ENCODE results near the gene PMFBP1. TPM values are rescaled to one million over a fixed set of nuclear protein-coding genes. Genes with fewer than 3 reads are reported as not detected.

PMFBP1 gene
- total RNA-seq, 5 donors from 2014 or later (not counting 1 experiment from before 2014, with no cell fraction given), result 0.23 to 3.2 (median 1.1) TPM

DNA sequence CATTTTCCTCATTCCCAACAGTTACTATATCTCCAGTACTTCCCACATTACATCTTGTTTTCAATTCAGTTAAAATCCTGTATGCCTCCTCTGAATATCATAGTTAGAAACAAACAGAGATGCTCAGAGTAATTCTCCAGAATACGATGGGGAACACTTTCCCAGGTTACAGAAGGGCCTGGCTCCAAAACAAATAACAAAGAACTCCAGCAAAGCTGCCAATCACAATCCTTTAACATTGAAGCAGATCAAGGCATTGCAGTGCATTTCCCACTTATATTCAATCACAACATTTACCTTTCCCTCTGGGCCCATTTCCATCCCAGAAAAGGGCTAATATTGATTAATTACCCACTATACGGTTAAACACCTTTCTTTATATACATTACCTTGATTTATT lies 29.4 kb upstream of the PMFBP1 start:
- H3K36me3 Mint-ChIP-seq, result no peaks in the 10 kb centered on the region
- no peak for ATAC-seq (replicated peaks in 1 of 4)
- DNase-seq, result no peak
- POLR2A ChIA-PET, result no interaction called here
- Histone ChIP-seq H3K4me1 (ENCODE audit: control insufficient read depth in 1 of 2, extremely low read depth in 1 of 2, insufficient read depth in 2 of 2, low read length in 2 of 2) (peaks cover 0 to 5% of the 10 kb centered on the region in 2 experiments), H3K27ac (ENCODE audit: low read length) (no peak overlapping the region), H3K4me3 (ENCODE audit: control insufficient read depth in 1 of 2, extremely low read depth in 1 of 2, low read length in 1 of 2) (no peak overlapping the region), H3K9me3 (no peaks in the 10 kb centered on the region), H3K27me3 (replicated peaks in 1 of 2; ENCODE audit: control insufficient read depth in 2 of 2, extremely low read depth in 1 of 2, insufficient read depth in 2 of 2, low read length in 1 of 2) (peaks cover 0 to 7% of the 10 kb centered on the region in 2 experiments), H3K36me3 (ENCODE audit: control insufficient read depth in 2 of 2, extremely low read depth in 1 of 2, insufficient read depth in 1 of 2, low read length in 1 of 2) (no peaks in the 10 kb centered on the region)
- WGBS (ENCODE audit: insufficient coverage), result 100% methylated on average over 1 of the region's 2 CpGs
- CTCF ChIA-PET, result interaction anchor here in 1 of 2 donors (0.6 kb wide), 1 partner anchor 62 kb away, joined by 4 read pairs; no protein-coding TSS in a partner anchor
- H3K27me3 Mint-ChIP-seq, result peaks cover 5 to 10% of the 10 kb centered on the region in 2 donors
- H3K4me3 Mint-ChIP-seq, result no peak overlapping the region
- H3K4me1 Mint-ChIP-seq, result peaks cover 4 to 8% (median 6%) of the 10 kb centered on the region in 3 donors
- H3K9me3 Mint-ChIP-seq, result no peaks in the 10 kb centered on the region
- H3K27ac Mint-ChIP-seq, result no peak overlapping the region

- Mint-ChIP-seq H3K27ac (no peak overlapping the region), H3K36me3 (no peaks in the 10 kb centered on the region), H3K9me3 (no peaks in the 10 kb centered on the region), H3K4me3 (no peak overlapping the region), H3K27me3 (peaks cover 5% of the 10 kb centered on the region in 2 donors), H3K4me1 (peaks cover 4 to 8% (median 6%) of the 10 kb centered on the region in 3 donors)
- ChIA-PET POLR2A (no interaction called here), CTCF (interaction anchor here in 1 of 2 donors (0.7 kb wide), 1 partner anchor 1824 kb away, joined by 6 read pairs; no protein-coding TSS in a partner anchor)
- H3K9me3 ChIP-seq, result no peaks in the 10 kb centered on the region
- H3K27ac ChIP-seq (ENCODE audit: low read length), result no peak overlapping the region
- no peaks in the 10 kb centered on the region for H3K36me3 ChIP-seq (ENCODE audit: control insufficient read depth in 2 of 2, extremely low read depth in 1 of 2, insufficient read depth in 1 of 2, low read length in 1 of 2)
- peaks cover 0 to 5% of the 10 kb centered on the region in 2 experiments for H3K4me1 ChIP-seq (ENCODE audit: control insufficient read depth in 1 of 2, extremely low read depth in 1 of 2, insufficient read depth in 2 of 2, low read length in 2 of 2)
- peaks cover 0 to 7% of the 10 kb centered on the region in 2 experiments for H3K27me3 ChIP-seq (replicated peaks in 1 of 2; ENCODE audit: control insufficient read depth in 2 of 2, extremely low read depth in 1 of 2, insufficient read depth in 2 of 2, low read length in 1 of 2)
- no peak overlapping the region for H3K4me3 ChIP-seq (ENCODE audit: control insufficient read depth in 1 of 2, extremely low read depth in 1 of 2, low read length in 1 of 2)
- DNase-seq, result no peak
- 73% methylated on average over 2 of the region's 5 CpGs for WGBS (ENCODE audit: insufficient coverage)
- no peak for ATAC-seq (replicated peaks in 1 of 4)
Observed at GRCh38 chr16:72199761-72200337, 27.9 kb upstream of the PMFBP1 start.

GRCh38 chr16:72198771-72199201 lies 26.8 kb upstream of the PMFBP1 start:
- POLR2A ChIA-PET, result no interaction called here
- H3K36me3 ChIP-seq (ENCODE audit: control insufficient read depth in 2 of 2, extremely low read depth in 1 of 2, insufficient read depth in 1 of 2, low read length in 1 of 2), result no peaks in the 10 kb centered on the region

GRCh38 chr16:72198021-72198711 lies 26.2 kb upstream of the PMFBP1 start:
- POLR2A ChIA-PET, result no interaction called here
- H3K9me3 Mint-ChIP-seq, result no peaks in the 10 kb centered on the region
- H3K27ac Mint-ChIP-seq, result no peak overlapping the region
- no peak overlapping the region for H3K4me3 Mint-ChIP-seq
- 86% methylated on average over 4 of the region's 11 CpGs for whole genome bisulfite sequencing (ENCODE audit: insufficient coverage)
- no peaks in the 10 kb centered on the region for H3K4me1 ChIP-seq (ENCODE audit: control insufficient read depth in 1 of 2, extremely low read depth in 1 of 2, insufficient read depth in 2 of 2, low read length in 2 of 2)
- no peak overlapping the region for H3K27ac ChIP-seq (ENCODE audit: low read length)
- H3K36me3 Mint-ChIP-seq, result no peaks in the 10 kb centered on the region
- ATAC-seq (replicated peaks in 1 of 4) (no peak), DNase-seq (no peak)
- H3K36me3 ChIP-seq (ENCODE audit: control insufficient read depth in 2 of 2, extremely low read depth in 1 of 2, insufficient read depth in 1 of 2, low read length in 1 of 2), result no peaks in the 10 kb centered on the region
- H3K9me3 ChIP-seq, result no peaks in the 10 kb centered on the region
- H3K4me3 ChIP-seq (ENCODE audit: control insufficient read depth in 1 of 2, extremely low read depth in 1 of 2, low read length in 1 of 2), result no peak overlapping the region
- peaks cover 0 to 2% (median 0%) of the 10 kb centered on the region in 3 donors for H3K4me1 Mint-ChIP-seq
- CTCF ChIA-PET, result no interaction called here
- H3K27me3 ChIP-seq (replicated peaks in 1 of 2; ENCODE audit: control insufficient read depth in 2 of 2, extremely low read depth in 1 of 2, insufficient read depth in 2 of 2, low read length in 1 of 2), result peaks cover 0 to 3% of the 10 kb centered on the region in 2 experiments
- H3K27me3 Mint-ChIP-seq, result peaks cover 0 to 5% of the 10 kb centered on the region in 2 donors

More at GRCh38 chr16:72198771-72199201, 26.8 kb upstream of the PMFBP1 start:
- no peaks in the 10 kb centered on the region for H3K36me3 Mint-ChIP-seq
- H3K9me3 Mint-ChIP-seq, result no peaks in the 10 kb centered on the region
- ATAC-seq (replicated peaks in 1 of 4), result no peak
- DNase-seq, result no peak
- H3K4me3 Mint-ChIP-seq, result no peak overlapping the region
- H3K4me1 Mint-ChIP-seq, result peaks cover 2 to 8% (median 4%) of the 10 kb centered on the region in 3 donors
- peaks cover 0 to 3% of the 10 kb centered on the region in 2 experiments for H3K27me3 ChIP-seq (replicated peaks in 1 of 2; ENCODE audit: control insufficient read depth in 2 of 2, extremely low read depth in 1 of 2, insufficient read depth in 2 of 2, low read length in 1 of 2)
- peaks cover 0 to 5% of the 10 kb centered on the region in 2 experiments for H3K4me1 ChIP-seq (ENCODE audit: control insufficient read depth in 1 of 2, extremely low read depth in 1 of 2, insufficient read depth in 2 of 2, low read length in 2 of 2)
- H3K4me3 ChIP-seq (ENCODE audit: control insufficient read depth in 1 of 2, extremely low read depth in 1 of 2, low read length in 1 of 2), result no peak overlapping the region
- H3K27ac Mint-ChIP-seq, result no peak overlapping the region
- CTCF ChIA-PET, result no interaction called here
- WGBS (ENCODE audit: insufficient coverage), result 87% methylated on average over 9 of the region's 10 CpGs
- H3K9me3 ChIP-seq, result no peaks in the 10 kb centered on the region
- peaks cover 5% of the 10 kb centered on the region in 2 donors for H3K27me3 Mint-ChIP-seq
- H3K27ac ChIP-seq (ENCODE audit: low read length), result no peak overlapping the region

DNA sequence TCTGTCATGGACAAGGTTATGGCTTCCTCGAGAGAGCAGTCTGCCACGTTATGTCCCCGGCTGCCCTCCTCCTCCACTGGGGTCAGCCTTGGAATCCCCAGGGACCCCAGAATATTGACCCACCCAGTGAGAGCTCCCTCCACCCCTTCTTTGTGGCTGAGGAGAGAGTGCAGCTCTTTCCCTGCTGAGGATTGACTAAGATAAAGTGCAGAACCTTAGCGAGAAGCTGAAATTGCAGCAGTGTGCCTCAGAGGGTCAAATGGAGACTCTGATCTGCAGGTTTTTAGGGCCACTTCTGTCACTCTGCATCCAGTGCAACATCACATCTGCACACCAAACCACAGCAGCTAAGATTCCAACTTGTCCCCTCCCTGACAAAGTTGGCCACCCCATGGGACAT lies 25.6 kb upstream of the PMFBP1 start:
- H3K9me3 Mint-ChIP-seq, result no peaks in the 10 kb centered on the region
- no peaks in the 10 kb centered on the region for H3K4me1 Mint-ChIP-seq
- ChIA-PET POLR2A (no interaction called here), CTCF (no interaction called here)
- H3K9me3 ChIP-seq, result no peaks in the 10 kb centered on the region
- H3K36me3 ChIP-seq (ENCODE audit: control insufficient read depth in 2 of 2, extremely low read depth in 1 of 2, insufficient read depth in 1 of 2, low read length in 1 of 2), result no peaks in the 10 kb centered on the region
- H3K36me3 Mint-ChIP-seq, result no peaks in the 10 kb centered on the region
- no peak overlapping the region for H3K4me3 ChIP-seq (ENCODE audit: control insufficient read depth in 1 of 2, extremely low read depth in 1 of 2, low read length in 1 of 2)
- WGBS (ENCODE audit: insufficient coverage), result 100% methylated on average over 1 of the region's 4 CpGs
- no peak overlapping the region for H3K4me3 Mint-ChIP-seq
- ATAC-seq (replicated peaks in 1 of 4) (no peak), DNase-seq (no peak)
- no peaks in the 10 kb centered on the region for H3K4me1 ChIP-seq (ENCODE audit: control insufficient read depth in 1 of 2, extremely low read depth in 1 of 2, insufficient read depth in 2 of 2, low read length in 2 of 2)
- H3K27me3 ChIP-seq (replicated peaks in 1 of 2; ENCODE audit: control insufficient read depth in 2 of 2, extremely low read depth in 1 of 2, insufficient read depth in 2 of 2, low read length in 1 of 2), result peaks cover 0 to 3% of the 10 kb centered on the region in 2 experiments
- no peak overlapping the region for H3K27ac Mint-ChIP-seq
- peaks cover 0 to 3% of the 10 kb centered on the region in 2 donors for H3K27me3 Mint-ChIP-seq
- H3K27ac ChIP-seq (ENCODE audit: low read length), result no peak overlapping the region

- Mint-ChIP-seq H3K36me3 (no peaks in the 10 kb centered on the region), H3K9me3 (no peaks in the 10 kb centered on the region), H3K4me3 (no peak overlapping the region), H3K27me3 (no peaks in the 10 kb centered on the region), H3K27ac (no peak overlapping the region), H3K4me1 (no peaks in the 10 kb centered on the region)
- H3K9me3 ChIP-seq, result no peaks in the 10 kb centered on the region
- DNase-seq (no peak), ATAC-seq (replicated peaks in 1 of 4) (no peak)
- no peaks in the 10 kb centered on the region for H3K36me3 ChIP-seq (ENCODE audit: control insufficient read depth in 2 of 2, extremely low read depth in 1 of 2, insufficient read depth in 1 of 2, low read length in 1 of 2)
- H3K4me3 ChIP-seq (ENCODE audit: control insufficient read depth in 1 of 2, extremely low read depth in 1 of 2, low read length in 1 of 2), result no peak overlapping the region
- 94% methylated on average over 3 of the region's 4 CpGs for WGBS (ENCODE audit: insufficient coverage)
- peaks cover 0 to 3% of the 10 kb centered on the region in 2 experiments for H3K27me3 ChIP-seq (replicated peaks in 1 of 2; ENCODE audit: control insufficient read depth in 2 of 2, extremely low read depth in 1 of 2, insufficient read depth in 2 of 2, low read length in 1 of 2)
- ChIA-PET CTCF (no interaction called here), POLR2A (no interaction called here)
- H3K4me1 ChIP-seq (ENCODE audit: control insufficient read depth in 1 of 2, extremely low read depth in 1 of 2, insufficient read depth in 2 of 2, low read length in 2 of 2), result no peaks in the 10 kb centered on the region
- H3K27ac ChIP-seq (ENCODE audit: low read length), result no peak overlapping the region
Observed at GRCh38 chr16:72195609-72196008, 23.7 kb upstream of the PMFBP1 start.

Measured in T-cell (primary cell).